Right lobe of liver (tissue), 4 donors: Measurements from ENCODE around the gene ZNF714.

Source experiments
- POLR2A ChIP-seq: fragments of 450-650 bp; IDR thresholded peaks from one replicate; pipeline ENCODE4 v1.6.1; 2017; ENCODE audit warnings: antibody characterized with exemption, mild to moderate bottlenecking
- TF ChIP-seq, protein P1 (sequence below), 4 donors: fragments of 200-600 bp in 3 of 4; fragments of 450-650 bp in 1 of 4; IDR thresholded peaks; one replicate each; pipeline versions ENCODE4 v1.5.1 to v1.8.0; 2016 to 2022; ENCODE audit warnings: antibody characterized with exemption in 4 of 4, mild to moderate bottlenecking in 2 of 4
- donor health status: DM: no; HTN: no; CAD: no.
- donor health status: DM: no; HTN: no; CAD: no.
- donor health status: DM: no; HTN: yes; CAD: no.

DNA sequence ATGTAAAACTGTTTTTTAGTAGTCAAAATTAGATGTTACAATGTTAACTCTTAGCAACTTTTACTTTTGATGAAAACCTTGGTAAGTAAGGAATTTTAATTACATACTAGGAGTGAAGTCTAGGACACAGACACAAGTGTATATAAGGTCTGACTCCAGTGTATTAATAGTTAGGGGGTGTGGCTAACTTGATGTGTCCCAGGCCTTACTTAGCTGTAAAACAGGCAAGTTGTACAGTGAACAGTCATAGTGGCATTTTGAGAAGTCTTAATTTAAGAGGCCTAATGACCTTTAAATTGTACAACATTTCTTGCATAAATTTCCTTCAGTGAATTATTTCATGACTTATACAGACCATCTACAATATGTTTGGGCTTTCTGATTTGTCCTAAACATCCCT, 66.7 kb downstream of the ZNF714 start:
- TF ChIP-seq, protein P1, sequence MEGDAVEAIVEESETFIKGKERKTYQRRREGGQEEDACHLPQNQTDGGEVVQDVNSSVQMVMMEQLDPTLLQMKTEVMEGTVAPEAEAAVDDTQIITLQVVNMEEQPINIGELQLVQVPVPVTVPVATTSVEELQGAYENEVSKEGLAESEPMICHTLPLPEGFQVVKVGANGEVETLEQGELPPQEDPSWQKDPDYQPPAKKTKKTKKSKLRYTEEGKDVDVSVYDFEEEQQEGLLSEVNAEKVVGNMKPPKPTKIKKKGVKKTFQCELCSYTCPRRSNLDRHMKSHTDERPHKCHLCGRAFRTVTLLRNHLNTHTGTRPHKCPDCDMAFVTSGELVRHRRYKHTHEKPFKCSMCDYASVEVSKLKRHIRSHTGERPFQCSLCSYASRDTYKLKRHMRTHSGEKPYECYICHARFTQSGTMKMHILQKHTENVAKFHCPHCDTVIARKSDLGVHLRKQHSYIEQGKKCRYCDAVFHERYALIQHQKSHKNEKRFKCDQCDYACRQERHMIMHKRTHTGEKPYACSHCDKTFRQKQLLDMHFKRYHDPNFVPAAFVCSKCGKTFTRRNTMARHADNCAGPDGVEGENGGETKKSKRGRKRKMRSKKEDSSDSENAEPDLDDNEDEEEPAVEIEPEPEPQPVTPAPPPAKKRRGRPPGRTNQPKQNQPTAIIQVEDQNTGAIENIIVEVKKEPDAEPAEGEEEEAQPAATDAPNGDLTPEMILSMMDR (IDR thresholded peaks at IDR 0.05), result no peak
- no peak for TF ChIP-seq POLR2A
